Right lobe of liver (tissue), 4 donors: ENCODE measurements around the gene OCRL.

Experiments used
- POLR2A ChIP-seq: fragments of 450-650 bp; IDR thresholded peaks from one replicate; pipeline ENCODE4 v1.6.1; 2017; ENCODE audit warnings: antibody characterized with exemption, mild to moderate bottlenecking
- TF ChIP-seq, protein P1 (sequence below), 4 donors: fragments of 200-600 bp in 3 of 4; fragments of 450-650 bp in 1 of 4; IDR thresholded peaks; one replicate each; pipeline versions ENCODE4 v1.5.1 to v1.8.0; 2016 to 2022; ENCODE audit warnings: antibody characterized with exemption in 4 of 4, mild to moderate bottlenecking in 2 of 4
- donor health status: DM: no; HTN: no; CAD: no.
- donor health status: DM: no; HTN: no; CAD: no.
- donor health status: DM: no; HTN: yes; CAD: no.

DNA sequence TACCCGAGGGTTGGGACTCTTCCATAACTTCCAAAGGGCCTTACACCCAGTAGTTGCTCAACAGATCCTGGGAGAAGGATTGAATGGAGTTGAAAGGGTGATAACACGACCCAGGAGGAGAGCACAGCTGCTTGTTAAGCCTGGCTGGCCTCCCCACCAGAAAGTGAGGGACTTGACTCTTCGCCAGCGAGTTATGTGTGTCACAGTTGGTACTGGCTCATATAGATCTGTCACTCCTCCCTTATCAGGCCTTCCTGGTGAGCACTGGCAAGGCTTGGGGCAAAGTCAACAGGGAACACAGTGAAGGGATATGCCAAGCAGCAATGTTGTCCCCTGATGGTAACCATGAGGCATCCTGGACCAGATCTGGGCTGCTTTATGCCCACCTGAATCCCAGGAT is 78.9 kb downstream of the OCRL start:
- TF ChIP-seq POLR2A = no peak
- TF ChIP-seq, protein P1, sequence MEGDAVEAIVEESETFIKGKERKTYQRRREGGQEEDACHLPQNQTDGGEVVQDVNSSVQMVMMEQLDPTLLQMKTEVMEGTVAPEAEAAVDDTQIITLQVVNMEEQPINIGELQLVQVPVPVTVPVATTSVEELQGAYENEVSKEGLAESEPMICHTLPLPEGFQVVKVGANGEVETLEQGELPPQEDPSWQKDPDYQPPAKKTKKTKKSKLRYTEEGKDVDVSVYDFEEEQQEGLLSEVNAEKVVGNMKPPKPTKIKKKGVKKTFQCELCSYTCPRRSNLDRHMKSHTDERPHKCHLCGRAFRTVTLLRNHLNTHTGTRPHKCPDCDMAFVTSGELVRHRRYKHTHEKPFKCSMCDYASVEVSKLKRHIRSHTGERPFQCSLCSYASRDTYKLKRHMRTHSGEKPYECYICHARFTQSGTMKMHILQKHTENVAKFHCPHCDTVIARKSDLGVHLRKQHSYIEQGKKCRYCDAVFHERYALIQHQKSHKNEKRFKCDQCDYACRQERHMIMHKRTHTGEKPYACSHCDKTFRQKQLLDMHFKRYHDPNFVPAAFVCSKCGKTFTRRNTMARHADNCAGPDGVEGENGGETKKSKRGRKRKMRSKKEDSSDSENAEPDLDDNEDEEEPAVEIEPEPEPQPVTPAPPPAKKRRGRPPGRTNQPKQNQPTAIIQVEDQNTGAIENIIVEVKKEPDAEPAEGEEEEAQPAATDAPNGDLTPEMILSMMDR (IDR thresholded peaks at IDR 0.05) = no peak
